ENCODE data around the gene GLCCI1. TPM values are rescaled to one million over a fixed set of nuclear protein-coding genes. Genes with fewer than 3 reads are reported as not detected.

Gene GLCCI1
- total and polyA plus RNA-seq, 2 of the 8 experiments (the other 6 are each of a cell fraction or from before 2014, with no cell fraction given), result 12.4 to 27.7 TPM

DNA sequence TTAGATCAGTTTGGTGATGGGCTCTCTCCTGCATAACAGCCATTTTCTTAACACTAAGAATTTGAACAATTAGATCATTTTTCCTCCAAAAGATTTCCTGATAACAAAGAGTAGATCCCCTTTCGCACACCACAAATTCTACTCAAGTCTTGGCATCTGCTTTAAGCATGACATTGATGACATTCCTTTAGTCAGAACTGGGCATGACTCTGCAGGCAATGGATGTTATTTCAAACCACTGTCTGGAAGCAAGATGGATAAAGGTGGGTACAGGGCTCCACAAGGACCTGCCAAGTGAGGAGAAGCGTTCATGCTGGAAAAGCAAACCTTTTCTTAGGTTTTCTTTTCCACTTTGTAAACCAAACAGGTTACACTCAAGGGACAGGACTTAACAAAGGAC, 123.5 kb downstream of the GLCCI1 start (continued):
- TF ChIP-seq CTBP2 (IDR thresholded peaks at IDR 0.05; ENCODE audit: borderline replicate concordance, insufficient read depth, insufficient read length, low read length) (no peak), SIRT6 (IDR thresholded peaks at IDR 0.05; ENCODE audit: low read length) (no peak), HDAC2 (IDR thresholded peaks at IDR 0.05; ENCODE audit: borderline replicate concordance in 1 of 2, low read depth in 2 of 2, low read length in 2 of 2) (no peak)
